GM21723 (cell line): ENCODE results near the gene CYTH1.

Experiments
- ATAC-seq: cut with Tn5 transposase; IDR thresholded peaks from one replicate; pipeline ENCODE4 v1.9.1; 2021; ENCODE audit warnings: mild to moderate bottlenecking, moderate library complexity; ENCODE audit not compliant: unreplicated experiment

CYTH1 gene

GRCh38 chr17:78696016-78696982 lies 85.8 kb downstream of the CYTH1 start:
- ATAC-seq, result no peak

GRCh38 chr17:78694805-78695531 lies 87.1 kb downstream of the CYTH1 start:
- ATAC-seq, result no peak

- ATAC-seq, result no peak
Measured at GRCh38 chr17:78693346-78694083, 88.6 kb downstream of the CYTH1 start.

- ATAC-seq, result no peak
Measured at GRCh38 chr17:78692460-78693010, 89.5 kb downstream of the CYTH1 start.

GRCh38 chr17:78689029-78689428 lies 93.0 kb downstream of the CYTH1 start:
- ATAC-seq, result no peak

GRCh38 chr17:78687944-78688343 lies 94.1 kb downstream of the CYTH1 start:
- ATAC-seq, result no peak

GRCh38 chr17:78687125-78687524 lies 94.9 kb downstream of the CYTH1 start:
- no peak for ATAC-seq

- ATAC-seq, result no peak
Measured at GRCh38 chr17:78684026-78684425, 98.0 kb downstream of the CYTH1 start.

- ATAC-seq, result no peak
Measured at GRCh38 chr17:78683408-78683961, 98.6 kb downstream of the CYTH1 start.

- no peak for ATAC-seq
Measured at GRCh38 chr17:78682363-78682762, 99.7 kb downstream of the CYTH1 start.

GRCh38 chr17:78680436-78680835 lies 101.6 kb downstream of the CYTH1 start:
- no peak for ATAC-seq

GRCh38 chr17:78679495-78680395 lies 102.3 kb downstream of the CYTH1 start:
- ATAC-seq, result no peak

GRCh38 chr17:78678711-78679110 lies 103.4 kb downstream of the CYTH1 start:
- ATAC-seq, result no peak

GRCh38 chr17:78678222-78678557 lies 103.9 kb downstream of the CYTH1 start:
- no peak for ATAC-seq

- no peak for ATAC-seq
Measured at GRCh38 chr17:78677303-78678221, 104.5 kb downstream of the CYTH1 start.

- no peak for ATAC-seq
Measured at GRCh38 chr17:78676412-78677302, 105.4 kb downstream of the CYTH1 start.

GRCh38 chr17:78675836-78676235 lies 106.2 kb downstream of the CYTH1 start:
- ATAC-seq, result no peak

GRCh38 chr17:78675316-78675616 lies 106.8 kb downstream of the CYTH1 start:
- no peak for ATAC-seq
